Embryonic facial prominence (tissue), 1 donor: ENCODE measurements around the gene PEMT.

ENCODE experiments used
- DNase-seq: peaks from one replicate; pipeline ENCODE4 v3.0.0-alpha.2; 2016; ENCODE audit errors: extremely low spot score

The PEMT gene

DNA sequence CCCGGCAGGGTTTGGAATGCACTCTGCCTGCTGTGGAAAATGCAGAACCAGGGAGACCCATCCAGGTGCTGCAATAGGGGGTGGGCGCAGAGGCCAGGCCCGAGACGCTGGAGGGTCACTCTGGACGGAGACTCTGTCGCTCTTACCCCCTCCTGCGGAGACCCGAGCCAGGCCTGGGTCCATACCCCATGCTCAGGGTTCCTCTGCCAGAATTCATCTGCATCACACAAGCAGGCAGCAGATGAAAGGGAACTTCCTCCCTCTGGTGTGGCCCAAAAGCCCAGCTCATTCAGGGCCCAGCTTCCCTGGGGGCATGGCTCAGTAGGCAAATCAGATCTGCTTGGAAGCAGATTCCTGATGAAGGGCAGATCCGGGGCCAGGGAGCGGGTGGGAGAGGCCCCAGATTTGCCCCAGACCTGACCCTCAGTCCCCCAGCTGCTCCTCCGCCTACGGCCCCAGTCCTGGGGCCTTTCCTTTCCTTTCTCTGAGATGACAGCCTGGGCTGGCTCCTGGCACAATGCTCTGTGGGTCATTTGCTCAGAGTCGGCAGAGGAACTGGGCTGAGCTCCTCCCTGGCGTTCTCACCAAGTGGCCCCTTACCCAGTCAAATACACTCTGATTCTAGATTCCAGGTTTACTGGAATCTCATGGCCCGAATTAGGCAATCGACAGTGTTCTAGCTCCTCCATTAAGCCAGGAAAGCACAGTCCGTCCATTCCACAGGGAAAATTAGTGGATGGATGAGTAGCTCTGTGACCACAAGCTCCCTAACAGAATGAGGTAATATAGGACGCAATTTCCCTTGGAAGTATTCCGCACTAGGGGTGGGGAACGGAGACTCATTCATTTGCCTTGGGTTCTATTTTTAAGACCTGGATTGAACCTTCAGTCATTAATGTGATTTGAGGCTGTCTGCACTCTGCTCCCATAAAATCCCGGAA, 76.2 kb downstream of the PEMT start:
- DNase-seq = no peak

DNA sequence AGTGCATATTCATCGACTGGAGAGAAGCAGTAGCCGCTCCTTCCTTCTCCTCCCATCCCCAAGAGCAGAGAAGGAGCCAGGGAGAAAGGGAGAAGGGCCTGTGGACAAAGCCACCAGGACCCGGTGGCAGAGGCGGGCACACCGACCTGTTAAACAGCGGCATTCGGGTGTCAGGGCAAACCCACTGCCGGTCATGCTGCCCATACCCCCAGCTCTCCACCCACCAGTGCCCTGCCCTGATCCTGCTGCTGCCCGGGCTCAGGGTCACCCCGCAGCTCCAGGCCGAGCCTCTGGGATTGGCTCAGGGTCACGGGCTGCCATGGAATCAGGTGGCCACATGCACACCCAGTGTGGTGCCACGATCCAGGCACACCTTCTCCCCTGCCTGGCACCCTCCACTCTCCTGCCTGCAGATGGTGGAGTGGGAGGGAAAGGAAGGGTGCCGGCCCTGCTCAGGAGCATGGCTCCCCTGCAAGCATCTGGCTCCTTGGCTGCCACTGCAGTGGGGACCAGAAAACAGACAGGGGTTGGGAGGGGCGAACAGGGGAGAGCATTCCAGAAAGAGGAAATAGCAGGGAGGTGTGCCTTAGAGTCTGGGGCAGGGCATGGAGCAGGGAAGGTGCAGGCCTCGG, 77.0 kb downstream of the PEMT start:
- DNase-seq = no peak

DNA sequence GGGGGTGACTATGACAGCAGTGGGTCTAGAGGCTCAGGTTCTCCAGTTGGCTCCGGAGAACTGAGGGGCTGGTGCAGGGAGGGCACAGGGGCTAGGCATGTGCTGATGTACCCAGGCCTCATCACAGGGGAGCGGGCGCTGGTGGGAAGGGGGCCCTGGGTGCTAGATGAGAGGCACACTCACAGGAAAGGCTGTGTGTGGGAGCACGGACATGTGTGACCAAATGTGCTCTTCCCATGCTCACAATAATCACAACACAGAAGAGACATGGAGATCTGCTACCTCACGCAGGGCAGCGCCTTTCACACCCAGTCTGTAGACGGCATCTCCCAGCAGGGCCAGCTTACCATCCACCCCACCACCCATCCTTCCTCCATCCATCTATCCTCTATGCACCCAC, 77.9 kb downstream of the PEMT start:
- DNase-seq = no peak

- no peak for DNase-seq
Measured at GRCh38 chr17:17512866-17513265, 78.6 kb downstream of the PEMT start.

DNA sequence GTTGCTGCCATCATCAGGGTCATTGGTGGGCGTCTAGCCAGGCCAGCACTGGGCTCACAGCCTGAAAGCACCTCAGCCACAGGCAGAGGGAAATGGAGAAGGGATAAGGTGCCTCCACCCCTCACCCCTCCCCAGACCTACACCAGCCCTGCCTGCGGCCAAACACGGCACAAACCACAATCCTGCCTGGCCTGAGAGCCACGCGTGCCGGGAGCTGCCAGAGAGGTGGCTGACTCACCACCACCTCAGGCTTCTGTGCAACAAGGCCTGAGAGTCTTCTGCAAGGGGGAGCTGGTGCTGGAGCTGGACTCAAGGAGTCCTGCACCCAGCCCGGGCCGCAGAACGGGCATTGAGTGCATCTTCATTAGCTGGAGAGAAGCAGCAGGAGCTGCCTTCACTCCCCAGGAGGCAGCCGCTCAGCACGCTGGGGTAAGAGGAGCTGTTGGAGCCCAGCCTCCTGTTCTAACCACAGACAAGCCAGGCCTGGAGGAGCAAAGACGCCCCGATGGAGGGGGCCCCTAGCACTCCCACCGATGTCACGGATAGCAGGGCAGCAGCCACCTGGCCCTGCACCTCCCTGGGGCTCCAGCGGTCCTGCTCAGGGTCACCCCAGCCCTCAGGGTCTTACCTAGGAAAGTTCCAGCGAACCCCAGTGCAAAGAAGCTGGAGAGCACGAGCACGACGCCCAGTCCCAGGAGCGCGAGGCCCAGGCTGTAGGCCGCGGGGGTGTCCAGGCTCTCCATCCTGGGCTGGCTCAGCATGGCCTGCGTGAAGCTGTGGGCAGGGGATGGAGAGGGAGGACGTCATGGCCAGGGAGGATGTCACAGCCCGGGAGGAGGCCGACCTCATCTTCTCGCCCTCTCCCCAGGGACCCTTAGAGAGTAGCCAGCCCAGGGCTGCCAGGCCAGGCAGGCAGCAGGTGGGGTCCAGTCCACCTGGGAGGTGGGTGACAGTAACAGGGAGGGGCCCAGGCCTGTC, 79.3 kb downstream of the PEMT start:
- DNase-seq = no peak

DNA sequence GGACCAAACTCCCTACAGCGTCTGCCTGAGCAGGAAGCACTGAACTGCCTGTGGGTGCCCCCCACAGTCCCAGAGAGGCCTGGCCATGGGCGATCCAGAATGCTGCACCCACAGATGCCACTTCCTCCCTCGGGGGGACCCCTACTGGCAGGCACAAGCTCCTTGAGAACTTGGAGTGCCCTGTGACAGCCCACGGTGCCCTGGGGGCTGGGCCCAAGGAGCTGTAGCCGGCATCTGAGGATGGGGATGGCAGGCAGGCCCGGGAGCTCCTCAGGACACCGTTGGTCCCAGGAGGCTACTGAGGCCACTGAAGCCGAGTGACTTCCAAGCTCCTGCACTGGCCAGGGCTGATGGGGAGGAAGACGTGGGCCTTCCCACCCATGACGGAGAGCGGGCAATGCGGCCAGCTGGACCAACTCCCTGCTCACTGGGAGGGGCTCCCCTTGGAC, 80.2 kb downstream of the PEMT start:
- DNase-seq = no peak

DNA sequence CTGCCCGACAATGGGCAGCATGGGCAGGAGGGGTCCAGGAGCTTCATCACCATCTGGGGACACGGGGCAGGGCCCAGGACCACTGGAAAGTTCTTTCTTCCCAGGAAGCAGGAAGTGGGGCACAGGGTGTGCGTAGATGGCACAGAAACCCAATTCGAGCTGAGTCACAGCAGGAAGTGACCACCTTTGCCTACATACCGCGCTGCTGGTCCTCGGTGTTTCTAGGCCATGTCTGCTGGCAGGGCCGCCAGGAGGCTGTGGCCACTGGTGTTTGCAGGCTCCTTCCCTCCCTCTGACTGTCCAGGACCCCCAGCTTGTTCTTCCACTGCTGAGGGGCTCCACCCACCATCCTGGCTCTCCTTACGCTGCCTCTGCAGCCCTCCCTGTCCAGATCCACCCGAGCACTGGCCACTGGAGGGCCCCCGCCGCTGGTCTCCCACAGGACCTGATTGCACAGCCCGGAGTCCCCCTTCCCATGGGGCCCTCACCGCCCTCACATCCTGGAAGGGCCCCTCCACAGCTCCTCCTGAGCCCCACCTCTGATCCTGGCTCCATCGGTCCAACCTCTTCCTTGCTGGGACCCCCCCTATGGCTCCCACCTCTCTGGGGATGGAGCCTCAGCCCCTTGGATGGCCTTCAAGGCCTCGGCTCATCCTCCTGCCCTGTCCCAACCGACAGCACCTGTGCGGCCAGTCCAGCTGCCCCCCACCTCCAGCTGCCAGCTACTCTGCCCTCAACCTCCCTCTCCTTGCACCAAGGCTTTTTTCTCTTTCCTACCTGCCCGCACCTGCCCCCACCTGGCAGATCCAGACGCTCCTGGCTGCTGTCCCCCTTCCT, 80.8 kb downstream of the PEMT start:
- no peak for DNase-seq

GRCh38 chr17:17509601-17510425, 81.7 kb downstream of the PEMT start:
- no peak for DNase-seq

- no peak for DNase-seq
Measured at GRCh38 chr17:17508646-17509591, 82.6 kb downstream of the PEMT start.

DNA sequence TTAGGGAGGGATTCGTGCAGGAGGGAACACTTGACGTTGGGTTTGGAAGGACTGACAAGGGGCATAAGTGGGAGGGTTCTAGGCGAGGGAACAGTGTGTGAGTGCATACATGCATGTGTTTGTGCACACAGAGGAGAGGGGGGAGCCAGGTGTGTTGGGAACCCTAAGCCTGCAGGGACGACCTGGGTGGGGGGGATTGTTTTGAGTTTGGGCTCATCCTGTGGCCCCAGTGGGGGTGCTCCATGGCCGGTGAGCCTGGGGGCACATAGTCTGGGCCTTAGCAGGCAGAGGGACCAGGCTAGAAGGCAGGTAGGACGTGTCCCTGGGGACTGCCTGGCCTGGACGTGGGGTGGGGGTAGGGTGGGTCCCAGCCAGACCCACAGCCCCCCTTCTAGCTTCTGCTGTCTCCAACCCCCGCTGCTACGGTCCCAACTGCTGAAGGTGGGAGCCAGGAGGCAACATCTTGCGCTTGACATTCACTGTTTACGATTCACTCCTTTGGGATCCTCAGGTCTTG, 83.4 kb downstream of the PEMT start:
- no peak for DNase-seq

DNA sequence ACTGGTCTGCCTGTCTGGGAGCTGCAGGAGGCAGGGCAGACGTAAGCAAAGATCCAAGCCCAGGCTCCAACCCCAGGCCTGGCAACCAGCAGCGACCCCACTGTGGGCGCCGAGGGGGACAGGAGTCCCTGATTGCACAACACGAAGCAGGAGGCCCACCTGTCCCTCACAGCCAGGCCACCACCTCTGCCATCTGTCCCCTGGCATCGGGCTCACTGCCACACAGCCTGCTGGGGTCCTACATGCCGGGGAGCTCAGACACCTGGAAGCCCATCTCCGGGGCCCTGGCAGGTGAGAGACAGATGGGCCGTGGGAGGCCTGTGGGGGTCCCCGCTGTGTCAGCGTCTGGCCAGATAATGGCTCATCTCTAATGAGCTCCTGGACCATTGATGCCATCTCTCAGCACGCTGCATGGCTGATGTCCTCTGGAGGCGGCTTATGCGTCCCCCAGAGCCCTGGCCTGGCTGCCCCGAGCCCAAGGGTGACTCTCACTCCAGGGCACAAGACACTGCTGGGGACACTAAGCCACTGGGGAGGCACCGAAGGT, 84.0 kb downstream of the PEMT start:
- no peak for DNase-seq

GRCh38 chr17:17506893-17507464, 84.5 kb downstream of the PEMT start:
- DNase-seq = no peak

GRCh38 chr17:17506181-17506741, 85.2 kb downstream of the PEMT start:
- no peak for DNase-seq

DNA sequence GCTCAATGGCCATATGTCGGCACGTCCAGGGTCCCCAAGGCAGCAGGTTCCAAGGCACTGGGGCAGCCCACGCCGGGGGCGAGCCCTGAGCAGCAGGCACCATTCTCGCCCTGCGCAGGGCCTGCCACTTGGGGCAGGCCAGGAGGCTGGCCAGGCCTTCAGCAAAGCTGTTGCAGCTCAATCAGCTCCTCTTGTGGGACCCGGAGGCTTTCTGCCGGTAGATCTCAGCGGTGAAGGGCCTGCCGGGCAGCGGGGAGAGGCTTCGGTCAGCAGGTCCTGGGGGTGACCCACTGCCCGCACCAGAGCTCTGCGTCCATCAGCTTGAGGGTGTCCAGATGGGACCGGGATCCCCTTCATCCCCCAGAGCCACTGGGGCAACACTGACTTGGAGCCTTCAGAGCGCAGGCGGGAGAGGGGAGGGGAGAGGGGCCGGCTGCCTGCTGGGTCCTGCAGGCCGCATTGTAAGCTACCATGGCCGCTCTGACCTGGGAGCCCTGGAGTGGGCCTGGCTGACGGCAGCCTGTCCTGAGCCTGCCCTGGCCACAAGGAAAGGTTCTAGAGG, 85.8 kb downstream of the PEMT start:
- DNase-seq = no peak

DNA sequence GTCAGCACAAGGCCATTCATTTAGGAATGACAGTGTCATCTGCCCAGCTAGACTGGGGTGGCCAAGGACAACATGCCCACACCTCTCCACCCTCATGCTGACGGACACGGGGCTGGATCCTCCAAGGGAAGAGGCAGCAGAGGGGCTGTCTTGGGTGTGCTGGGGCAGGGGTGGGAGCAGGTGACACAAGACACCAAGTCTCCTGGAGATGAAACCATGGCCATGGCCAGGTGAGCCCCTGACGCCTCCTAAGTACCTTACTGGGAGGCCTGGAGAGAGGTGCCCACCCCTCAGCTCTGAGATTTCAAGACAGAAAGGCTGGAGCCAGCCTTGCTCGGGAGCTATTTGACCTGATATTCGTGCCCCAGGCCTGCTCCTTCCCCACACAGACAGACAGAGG, 86.4 kb downstream of the PEMT start:
- DNase-seq = no peak

DNA sequence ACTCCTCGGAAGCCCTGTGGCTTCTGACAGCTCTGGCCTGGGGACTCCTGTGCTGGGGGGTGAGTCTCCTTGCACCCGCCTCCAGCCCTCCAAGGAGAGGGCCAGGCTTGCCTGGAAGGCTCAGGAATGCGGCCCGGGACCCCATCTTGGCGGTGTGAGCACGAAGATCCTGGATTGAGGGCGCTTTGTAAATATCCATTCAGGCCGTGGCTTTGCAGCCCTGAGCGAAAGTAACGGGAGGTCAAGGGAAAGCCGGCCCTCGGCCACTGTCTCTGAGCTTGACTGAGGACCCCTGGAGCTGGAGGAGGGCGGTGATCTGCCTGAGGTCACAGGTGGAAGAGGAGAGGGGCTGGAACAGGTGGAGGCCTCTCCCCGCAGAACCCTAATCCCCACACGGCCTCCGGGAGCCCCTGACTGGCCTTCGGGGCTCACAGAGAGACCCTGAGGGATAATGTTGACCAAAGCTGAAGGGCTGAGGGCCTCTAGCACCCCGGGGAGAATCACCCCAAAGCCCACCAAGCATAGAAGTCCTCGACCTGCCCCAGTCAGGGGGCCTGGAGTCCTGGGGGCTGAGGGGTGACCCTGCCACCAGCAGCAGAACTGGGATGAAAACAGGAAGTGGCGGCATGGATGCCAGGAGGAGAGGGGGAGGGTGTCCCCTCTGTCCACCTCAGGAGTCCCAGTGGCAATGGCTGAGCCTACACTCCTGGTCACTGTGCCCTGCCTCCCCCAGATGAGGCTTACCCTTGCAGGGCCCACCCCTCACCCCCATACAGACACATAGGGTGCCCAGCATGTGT, 87.0 kb downstream of the PEMT start:
- no peak for DNase-seq
